NCI-H1105 (cell line): ENCODE data around the gene EFNB2.

ENCODE experiments used
- DNase-seq: peaks from one replicate; lab custom pipeline; 2025; lab: John Stamatoyannopoulos, UW

Gene EFNB2

DNA sequence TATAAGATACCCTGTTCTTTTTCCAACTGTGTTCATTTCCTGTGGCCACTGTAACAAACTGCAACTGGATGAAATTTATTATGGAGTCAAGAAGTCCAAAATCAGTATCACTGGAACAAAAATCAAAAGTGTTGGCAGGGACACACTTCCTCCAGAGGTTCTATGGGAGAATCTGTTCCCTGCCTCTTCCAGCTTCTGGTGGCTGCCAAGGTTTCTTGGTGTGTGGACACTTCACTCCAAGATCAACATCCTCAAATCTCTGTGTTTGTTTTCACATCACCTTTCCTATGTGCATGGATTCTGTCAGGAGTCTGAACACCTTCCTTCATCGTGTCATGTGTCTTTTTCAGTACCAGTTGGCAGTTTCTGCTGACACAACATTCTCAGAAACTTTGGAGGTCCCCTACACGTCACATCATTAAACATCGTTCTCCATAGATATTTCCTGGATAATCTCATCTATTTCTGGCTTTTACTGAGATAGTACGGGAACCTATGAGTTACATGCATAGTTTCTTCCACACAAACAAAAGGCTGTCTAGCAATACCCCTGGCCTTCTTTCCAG lies 15.2 kb upstream of the EFNB2 start:
- DNase-seq = no peak

DNA sequence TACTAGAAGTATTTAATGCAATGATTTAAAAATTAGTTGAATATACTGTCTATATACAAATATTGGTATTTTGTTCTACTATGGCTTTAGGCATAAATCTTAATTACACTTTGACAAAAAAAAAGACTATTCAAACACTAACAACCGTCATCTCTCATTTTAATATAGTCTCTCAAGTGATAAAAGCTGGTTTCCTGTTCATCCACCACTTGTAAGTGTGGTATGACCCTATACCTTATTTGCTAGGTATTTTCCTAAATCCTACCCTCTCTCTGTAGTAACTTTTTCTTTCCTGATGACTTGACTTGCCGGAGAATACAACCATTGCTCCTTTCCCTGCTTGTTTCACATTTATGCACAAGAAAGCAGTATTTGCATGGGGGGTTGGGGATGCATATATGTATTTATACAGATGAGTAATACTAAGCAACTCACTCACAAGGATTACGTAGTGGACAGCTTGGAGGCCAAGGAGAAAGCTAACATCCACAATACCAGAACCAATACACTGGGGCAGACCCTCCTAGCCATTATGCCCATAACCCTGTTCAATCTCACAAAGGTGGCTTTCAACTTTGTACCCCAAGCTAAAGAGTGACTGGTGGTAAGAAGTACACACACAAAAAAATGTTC lies 12.7 kb upstream of the EFNB2 start:
- DNase-seq = no peak

DNA sequence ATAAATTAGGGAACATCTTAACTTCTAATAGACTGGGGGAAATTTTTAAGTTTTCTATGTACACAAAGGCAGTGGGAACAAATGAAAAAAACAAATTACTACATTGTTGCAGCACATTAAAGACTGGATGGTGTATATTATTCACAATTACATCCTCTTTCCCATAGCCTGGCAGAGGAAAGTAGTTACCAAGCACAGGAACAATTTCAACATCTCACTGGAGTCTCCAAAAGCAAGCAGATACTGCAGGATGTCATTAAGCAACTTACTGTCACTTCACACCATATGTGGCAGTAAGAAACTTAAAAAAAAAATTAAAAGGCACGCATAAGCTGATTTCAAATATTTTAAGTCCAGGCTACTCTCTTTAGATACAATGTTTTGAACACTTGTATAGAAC lies 6.4 kb upstream of the EFNB2 start:
- no peak for DNase-seq

DNA sequence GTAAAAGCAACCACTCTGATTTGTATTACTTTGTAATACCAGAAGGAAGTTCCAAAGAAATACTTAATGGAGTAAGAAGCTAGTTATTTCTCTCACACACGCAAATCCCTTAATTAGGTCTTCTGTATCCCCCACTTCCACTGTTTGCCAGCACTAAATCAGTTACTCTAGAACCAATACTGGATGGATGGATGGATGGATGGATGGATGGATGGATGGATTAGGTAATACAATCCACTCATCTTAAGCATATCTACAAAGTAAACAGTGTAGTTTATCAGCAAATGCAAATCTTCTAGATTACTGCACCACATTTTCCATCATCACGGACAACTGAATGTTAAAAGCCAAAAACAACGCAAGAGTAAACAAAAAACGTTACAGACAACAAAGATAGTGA lies 5.2 kb upstream of the EFNB2 start:
- DNase-seq = no peak

DNA sequence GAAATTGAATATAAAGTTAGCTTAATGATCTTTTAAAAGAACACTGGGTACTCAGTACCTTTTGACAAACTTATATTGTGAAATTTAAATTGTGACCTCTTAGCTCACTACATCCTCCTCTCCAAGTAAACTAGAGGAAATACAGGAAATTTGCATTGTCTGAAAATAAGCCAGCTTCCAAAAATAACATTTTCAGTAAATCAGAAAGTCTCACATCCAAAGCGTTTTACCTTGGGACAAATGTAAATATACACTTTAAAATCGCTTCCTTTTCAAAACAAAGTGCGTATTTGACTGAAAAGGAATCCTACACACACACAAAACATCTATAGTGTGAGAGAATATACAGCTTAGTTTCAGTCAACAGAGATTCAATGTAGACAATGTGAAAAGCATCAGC lies 2.1 kb upstream of the EFNB2 start:
- no peak for DNase-seq

DNA sequence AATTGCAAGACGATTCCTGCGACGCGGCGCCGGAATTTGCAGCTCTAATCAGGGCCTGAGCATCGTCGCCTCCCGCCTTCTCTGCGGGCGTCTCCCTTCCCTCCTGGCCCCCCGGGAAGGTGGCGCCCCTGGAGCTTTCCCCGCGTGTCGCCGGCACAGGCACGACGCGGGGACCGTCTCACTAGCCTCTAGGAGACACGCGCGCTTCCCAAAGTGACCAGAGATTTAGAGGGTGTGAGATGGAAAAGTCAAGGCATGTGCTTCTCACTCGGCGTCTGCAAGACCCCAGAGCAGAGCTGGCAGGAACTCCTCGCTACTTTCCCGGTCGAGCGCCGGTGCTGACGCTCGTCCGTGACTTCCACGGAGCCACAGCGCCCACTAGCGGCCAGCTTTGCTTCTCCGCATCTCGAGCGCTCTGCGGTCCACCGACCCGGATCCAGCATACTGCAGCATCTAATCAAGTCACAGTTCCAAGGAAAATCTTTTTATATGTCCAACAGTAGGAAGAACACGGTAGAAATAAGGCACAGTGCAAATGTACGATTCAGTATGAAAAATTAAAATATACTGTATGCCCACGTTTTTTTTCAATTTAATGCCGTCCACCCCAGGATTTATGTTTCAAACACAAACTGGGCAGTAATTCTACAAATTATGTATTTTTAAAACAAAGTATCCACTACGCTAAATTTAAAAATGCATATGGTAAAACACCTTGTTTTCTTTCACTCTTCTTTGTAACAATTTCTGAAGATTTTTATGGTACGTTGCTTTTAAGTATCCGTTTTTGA lies 977 bp upstream of the EFNB2 start:
- DNase-seq = peak; percentile 93

DNA sequence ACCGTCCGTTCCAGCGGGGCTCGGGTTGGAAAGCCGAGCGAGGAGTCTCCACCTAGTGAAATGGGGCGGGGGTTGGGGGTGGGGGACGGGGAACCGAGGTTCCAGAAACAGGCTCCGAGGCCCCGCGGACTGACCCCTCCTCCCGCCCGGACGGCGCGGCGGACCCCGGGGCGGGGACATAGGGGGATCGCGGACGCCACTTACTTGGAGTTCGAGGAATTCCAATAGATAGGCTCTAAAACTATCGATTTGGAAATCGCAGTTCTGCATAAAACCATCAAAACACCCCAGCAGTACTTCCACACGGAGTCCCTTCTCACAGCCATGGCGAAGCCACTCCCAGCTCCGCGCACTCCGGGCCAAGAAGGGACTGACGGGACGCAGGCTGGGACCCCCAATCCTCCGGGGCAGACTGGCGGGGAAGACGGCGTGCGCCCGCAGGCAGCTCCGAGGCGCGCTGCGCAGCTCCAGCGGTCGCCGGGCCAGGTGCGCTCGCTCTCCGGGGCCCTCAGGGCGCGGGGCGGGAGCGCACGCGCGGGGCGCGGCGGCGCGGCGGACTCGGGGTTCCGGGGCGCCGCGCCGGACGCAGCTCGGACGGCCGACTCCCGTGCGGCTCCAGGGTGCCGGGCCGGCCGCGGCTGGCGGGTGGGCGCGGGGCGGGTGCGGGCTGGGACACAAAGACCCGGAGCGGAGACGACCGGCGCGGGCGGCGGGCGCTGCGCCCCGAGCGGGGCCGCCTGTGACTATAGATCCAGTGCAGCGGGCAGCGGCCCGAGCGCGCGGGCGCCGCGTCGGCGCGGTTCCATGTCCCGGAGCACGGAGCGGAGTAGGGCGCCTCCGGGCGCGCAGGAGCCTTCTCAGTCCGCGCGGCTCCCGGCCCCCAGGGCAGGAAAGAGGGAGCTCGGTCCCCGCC lies 567 bp downstream of the EFNB2 start:
- peak; percentile 69 for DNase-seq

DNA sequence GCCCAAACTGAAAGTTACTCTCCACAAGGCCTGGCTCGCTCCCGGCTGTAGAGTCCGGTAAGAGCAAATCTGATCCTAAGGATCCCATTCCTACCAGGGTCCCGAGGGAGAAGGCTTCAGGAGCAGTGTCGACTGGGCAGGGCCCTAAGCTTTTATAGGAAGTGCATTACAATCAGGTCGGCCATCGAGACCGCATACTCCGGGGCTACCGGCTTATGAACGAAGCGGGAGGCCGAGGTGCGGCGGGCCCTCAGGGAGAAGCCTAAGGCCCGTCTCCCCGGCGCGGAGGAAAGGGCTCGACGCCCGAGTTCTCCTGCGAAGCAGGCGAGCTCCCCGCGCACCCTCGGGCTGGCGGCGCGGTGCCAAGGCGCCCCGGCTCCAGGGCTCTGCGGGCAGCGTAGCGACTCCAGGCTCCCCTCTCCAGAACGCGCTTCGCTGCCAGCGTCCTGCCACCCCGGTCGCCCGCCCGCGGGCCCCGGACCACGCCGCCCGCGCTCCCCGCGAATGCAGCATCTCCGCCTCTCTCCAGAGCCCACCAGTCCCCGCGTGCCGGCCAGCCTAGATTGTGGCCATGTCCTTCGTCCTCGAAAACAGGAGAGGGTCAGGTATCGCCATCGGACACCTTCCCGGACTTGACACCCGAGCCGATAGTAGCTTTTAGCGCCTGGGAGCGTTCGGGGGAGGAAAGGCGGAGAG lies 1.4 kb downstream of the EFNB2 start:
- DNase-seq = peak; percentile 79

DNA sequence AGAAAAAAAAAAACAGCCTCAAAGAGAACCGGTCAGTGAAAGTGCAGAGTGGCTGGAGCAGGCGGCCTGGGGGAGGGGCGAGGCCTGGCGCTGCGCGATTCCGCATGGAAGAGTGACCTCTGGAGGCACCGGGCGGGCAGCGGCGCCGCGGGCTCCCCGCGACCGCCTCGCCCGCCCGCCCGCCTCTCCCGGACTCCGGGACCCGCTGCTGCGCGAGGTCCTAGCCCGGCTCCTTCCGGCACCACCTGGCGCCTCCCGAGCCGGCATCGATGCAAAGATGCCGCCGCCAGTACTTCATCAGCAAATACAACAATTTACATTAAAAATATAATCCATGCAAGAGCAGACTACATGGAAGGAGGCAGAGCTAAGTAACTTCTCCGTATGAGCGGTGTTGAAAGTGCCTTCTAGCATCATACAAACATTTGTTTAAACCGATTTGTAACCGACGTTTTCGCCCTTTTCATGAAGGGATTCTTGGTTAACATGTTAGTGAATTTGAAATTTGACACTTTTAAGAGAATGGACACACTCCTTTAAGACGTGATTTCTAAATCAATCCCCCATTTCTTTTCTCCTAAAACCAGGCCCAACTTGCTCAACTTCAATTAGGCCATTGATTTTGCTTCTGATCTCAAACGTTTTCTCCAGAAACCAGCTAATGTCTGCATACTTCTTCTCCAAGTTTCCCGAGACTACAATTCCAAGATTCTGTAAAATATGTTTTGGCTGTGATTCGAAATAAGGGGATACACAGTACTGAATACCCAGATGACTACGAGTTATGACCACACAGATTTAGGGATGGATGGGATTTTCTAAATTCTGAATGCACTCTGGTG lies 2.1 kb downstream of the EFNB2 start:
- DNase-seq = peak; percentile 84

DNA sequence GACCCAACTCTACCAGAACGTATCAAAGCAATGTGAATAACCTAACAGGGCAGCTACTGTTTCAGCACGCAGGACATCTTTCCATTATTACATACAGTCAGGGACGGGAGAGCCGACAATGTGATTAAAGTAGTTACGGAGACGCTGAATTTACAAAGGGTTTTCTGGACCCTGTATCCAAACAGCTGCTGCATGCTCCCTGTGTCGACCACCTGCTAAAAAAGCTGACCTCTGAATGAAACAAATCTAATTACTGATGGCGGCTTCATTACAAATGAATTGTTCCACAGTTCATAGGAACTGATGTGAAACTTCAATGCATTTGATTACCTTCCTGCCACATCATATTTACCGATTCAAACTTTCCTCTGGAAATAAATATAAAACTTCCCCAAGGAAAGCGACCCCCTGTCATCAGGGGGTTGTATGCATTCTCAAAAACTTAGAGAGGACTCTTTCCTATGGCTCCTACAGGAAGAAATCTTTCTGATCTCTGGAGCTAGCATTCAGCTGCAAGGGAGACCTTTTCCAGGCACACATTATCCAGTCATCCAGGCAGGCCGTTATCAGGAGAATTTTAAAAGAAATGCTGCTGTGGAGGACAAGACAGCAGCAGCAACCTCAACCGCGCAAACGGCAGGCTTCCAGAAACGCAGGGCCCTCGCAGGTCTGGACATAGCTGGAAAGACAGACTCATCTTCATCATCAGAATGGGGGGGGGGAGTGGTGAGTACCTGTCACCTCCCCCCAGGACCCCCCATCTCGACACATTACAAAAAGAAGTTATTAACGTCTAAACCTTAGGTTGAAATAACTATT lies 3.1 kb downstream of the EFNB2 start:
- DNase-seq = no peak

DNA sequence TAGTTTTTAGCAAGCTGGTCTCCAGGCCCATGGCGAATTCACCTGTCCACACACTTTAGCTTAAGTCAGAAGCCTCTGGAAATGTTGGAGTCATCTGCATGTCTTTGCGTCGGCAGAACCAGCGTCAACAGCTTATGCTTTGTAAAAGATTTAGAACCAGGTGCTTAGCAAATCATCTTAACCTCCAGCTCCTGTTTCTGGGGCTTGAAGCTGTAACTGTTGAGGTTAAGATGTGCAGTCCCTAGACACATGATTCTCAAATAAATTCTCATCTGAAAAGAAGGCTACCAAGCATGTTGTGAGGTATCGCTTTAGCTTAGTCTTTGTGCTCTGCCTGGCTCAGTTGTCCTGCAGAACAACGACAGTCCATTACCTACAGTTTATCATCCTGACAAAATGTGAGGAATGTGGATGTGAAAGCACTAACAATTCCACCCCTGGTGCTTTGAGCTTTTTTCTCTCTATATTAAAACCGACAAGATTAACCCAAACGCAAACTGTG lies 4.4 kb downstream of the EFNB2 start:
- no peak for DNase-seq

DNA sequence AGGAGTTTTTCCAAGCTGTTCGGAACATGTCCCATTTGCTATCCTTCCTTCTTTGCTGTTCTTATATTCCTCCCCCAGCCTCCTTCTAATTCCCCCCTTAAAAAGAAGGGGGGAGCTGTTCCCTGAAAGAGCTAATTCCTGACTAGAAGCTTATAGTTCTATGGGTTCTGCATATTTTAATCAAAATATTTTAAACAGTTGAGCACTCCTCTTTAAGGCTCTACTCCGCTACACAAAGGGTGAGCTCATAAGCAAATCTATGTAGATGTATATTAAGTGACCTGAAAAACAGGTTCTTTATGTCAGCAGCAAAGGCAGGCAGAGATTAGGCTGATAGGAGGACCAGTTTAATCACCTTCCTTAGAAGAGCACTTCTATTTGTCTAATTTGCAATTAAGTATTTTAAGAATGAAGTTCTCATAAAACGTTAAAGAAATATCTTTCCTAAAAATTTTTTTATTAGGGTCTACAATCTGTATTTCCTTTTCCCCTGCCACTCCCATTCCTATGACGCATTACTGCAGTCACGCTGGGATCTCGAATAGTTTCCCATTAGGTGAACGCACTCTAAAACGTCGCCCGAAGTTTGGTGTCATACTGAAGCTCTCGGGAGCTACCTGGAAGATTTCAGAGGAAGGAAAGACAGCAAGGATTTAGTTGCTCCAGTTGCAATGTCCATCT lies 5.2 kb downstream of the EFNB2 start:
- DNase-seq = no peak

DNA sequence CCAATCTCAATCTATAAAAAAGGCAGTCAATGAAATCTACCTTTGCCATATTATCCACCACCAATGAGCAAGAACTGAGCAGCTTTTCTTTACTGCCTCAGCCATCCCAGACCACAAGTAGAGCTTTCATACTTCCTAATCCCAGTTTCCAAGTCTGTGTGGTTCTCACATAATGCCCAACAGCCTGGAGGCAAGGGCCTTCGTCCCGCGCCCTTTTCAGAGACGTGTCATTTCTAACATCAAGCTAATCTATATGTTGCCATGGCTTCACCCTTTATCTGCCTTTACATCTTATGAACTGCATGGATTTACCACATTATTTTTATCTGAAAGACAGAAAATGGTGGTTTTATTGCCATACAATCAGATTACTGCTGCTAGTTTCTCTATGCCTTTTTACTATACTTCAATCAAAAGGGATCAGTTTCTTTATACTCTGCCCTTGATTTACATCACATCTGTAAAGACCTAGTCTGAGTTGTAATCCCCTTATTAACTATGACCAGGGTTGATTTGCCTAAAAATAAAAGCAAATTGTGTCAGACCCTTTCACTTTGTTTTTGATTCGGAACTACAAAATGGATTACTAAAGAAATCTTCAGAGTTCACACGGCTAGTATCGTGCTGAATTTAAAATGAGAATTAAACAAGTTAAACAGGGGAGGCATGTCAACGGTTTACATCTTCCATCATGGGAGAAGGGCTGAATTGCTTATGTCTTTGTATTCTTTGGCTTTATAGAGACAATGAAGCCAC lies 5.9 kb downstream of the EFNB2 start:
- no peak for DNase-seq

DNA sequence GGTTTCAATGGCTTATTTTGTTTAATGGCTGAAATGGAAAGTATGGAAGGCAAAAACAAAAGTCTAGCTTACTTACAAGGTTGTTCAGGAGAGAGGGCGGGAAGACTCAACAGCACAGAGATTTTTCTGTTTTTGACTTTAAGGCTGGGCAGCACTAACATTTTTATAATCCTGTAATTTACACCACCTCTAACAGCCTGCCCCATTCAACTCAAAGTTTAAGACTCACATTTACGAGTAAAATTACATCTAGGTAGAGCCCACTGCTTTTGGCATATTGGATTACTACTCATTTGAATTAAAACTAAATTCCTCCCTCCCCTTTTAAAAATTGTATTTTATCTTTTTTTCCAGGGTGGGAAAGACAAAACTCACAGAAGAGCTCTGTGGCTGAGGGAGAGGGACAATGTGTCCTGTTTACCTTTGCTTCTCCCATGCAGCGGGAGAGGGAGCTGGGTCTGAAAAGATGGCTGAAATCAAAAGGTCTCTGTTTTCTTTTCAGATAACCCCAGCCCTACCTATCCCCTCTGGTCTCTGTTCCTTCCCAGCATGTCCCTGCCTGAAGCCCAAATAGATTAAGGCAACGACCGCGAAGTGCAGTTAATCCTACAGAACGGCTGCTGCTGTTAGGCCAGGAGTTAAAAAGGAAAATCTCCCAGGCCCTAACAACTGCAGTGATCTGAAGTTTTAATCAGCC lies 6.6 kb downstream of the EFNB2 start:
- DNase-seq = no peak

DNA sequence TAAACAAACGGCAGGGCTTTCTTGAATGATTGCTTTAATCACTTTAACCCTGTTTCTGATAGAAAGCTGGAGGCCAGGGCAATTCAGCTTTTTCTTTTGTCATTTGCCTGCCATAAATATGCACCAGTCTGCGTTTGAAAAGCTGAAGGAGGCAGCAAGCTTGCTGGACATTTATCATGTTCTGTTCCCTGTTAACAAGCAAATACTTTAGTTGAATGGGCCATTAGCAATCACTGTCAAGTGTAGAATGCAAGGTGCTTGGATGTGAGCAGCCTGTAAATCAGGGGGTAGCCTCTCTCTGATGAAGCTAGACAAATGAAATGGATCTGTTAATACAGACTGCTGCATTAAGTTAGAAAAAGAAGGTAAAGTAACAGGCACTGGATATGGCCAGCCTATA lies 7.6 kb downstream of the EFNB2 start:
- DNase-seq = no peak

DNA sequence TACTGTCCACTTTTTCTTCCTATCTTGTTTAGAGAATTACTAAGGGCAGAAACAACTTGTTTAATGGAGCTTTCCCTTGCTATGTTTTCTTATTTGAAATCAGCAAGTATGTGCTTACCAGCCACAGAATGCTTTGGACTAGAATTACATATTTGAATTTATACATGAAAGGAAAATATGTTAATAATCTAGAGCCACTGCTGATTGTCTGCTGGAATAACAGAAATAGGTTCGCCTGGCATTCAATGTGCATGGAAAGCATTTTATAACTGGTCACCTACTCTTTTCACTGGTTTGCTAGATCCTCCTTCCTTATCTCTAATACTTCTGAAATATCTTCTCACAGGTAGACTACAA lies 8.0 kb downstream of the EFNB2 start:
- DNase-seq = no peak

DNA sequence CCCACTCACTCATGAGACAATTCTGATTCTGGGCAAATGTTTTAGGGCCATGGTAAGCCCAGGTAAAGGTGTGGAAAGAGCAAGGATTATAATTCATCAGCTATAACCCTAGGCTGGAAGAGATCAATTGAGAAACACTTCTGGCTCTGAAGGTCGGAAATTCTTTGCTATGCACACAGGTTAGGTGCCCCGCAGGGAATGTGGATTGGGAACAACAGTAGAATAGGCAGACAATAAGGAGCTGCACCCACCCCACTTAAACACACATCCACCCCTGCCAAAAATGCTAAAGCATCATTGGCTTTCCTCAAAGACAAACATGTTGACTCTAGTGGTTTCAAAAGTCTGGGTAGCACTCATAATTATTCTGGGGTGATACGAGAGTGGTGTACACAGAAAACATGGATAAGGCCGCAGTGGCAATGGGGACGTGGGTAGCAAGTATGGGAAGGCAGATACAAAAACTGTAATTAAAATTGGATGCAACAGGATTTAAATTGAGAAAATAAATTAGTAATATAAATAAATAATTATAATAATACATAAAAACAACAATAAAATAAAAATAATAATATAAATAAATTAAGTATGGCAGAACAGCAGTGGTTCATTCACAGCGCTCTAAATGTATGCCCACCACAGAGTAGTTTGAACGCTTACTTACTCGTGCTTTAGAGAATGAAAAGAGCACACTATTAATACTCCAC lies 8.6 kb downstream of the EFNB2 start:
- no peak for DNase-seq
